ENCODE data around the gene TMEM121B. TPM values are rescaled to one million over a fixed set of nuclear protein-coding genes. Genes with fewer than 3 reads are reported as not detected.

The TMEM121B gene
- total and polyA plus RNA-seq, 4 donors: 0.06 to 0.17 (median 0.10) TPM

GRCh38 chr22:17097062-17097461 lies 24.1 kb downstream of the TMEM121B start:
- no peak overlapping the region for H3K27ac ChIP-seq (ENCODE audit: low read depth in 1 of 2, low read length in 2 of 2)
- peaks cover 0 to 9% (median 2%) of the 10 kb centered on the region in 4 donors for H3K4me1 ChIP-seq (ENCODE audit: control insufficient read depth in 4 of 4, insufficient read depth in 4 of 4, low read length in 3 of 4)
- H3K27me3 ChIP-seq (ENCODE audit: control insufficient read depth in 4 of 4, insufficient read depth in 4 of 4, low read length in 3 of 4): no peaks in the 10 kb centered on the region
- WGBS: 90% methylated on average over 6 of the region's 6 CpGs
- no peak for DNase-seq (ENCODE audit: low spot score)
- H3K9me3 ChIP-seq (ENCODE audit: control insufficient read depth in 4 of 4, low read length in 3 of 4): no peaks in the 10 kb centered on the region
- no peak overlapping the region for H3K4me3 ChIP-seq (ENCODE audit: low read depth in 1 of 3, low read length in 3 of 3)
- TF ChIP-seq, protein P1, sequence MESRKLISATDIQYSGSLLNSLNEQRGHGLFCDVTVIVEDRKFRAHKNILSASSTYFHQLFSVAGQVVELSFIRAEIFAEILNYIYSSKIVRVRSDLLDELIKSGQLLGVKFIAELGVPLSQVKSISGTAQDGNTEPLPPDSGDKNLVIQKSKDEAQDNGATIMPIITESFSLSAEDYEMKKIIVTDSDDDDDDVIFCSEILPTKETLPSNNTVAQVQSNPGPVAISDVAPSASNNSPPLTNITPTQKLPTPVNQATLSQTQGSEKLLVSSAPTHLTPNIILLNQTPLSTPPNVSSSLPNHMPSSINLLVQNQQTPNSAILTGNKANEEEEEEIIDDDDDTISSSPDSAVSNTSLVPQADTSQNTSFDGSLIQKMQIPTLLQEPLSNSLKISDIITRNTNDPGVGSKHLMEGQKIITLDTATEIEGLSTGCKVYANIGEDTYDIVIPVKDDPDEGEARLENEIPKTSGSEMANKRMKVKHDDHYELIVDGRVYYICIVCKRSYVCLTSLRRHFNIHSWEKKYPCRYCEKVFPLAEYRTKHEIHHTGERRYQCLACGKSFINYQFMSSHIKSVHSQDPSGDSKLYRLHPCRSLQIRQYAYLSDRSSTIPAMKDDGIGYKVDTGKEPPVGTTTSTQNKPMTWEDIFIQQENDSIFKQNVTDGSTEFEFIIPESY (IDR thresholded peaks at IDR 0.05): no peak
- TF ChIP-seq SP1 (IDR thresholded peaks at IDR 0.05): no peak
- TF ChIP-seq, protein P2, sequence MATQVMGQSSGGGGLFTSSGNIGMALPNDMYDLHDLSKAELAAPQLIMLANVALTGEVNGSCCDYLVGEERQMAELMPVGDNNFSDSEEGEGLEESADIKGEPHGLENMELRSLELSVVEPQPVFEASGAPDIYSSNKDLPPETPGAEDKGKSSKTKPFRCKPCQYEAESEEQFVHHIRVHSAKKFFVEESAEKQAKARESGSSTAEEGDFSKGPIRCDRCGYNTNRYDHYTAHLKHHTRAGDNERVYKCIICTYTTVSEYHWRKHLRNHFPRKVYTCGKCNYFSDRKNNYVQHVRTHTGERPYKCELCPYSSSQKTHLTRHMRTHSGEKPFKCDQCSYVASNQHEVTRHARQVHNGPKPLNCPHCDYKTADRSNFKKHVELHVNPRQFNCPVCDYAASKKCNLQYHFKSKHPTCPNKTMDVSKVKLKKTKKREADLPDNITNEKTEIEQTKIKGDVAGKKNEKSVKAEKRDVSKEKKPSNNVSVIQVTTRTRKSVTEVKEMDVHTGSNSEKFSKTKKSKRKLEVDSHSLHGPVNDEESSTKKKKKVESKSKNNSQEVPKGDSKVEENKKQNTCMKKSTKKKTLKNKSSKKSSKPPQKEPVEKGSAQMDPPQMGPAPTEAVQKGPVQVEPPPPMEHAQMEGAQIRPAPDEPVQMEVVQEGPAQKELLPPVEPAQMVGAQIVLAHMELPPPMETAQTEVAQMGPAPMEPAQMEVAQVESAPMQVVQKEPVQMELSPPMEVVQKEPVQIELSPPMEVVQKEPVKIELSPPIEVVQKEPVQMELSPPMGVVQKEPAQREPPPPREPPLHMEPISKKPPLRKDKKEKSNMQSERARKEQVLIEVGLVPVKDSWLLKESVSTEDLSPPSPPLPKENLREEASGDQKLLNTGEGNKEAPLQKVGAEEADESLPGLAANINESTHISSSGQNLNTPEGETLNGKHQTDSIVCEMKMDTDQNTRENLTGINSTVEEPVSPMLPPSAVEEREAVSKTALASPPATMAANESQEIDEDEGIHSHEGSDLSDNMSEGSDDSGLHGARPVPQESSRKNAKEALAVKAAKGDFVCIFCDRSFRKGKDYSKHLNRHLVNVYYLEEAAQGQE (IDR thresholded peaks at IDR 0.05): no peak
- no peak overlapping the region for H3K9ac ChIP-seq (ENCODE audit: low read depth in 1 of 2, low read length in 2 of 2)
- H3K36me3 ChIP-seq (ENCODE audit: control insufficient read depth in 4 of 4, insufficient read depth in 3 of 4, low read depth in 1 of 4, low read length in 3 of 4): peaks cover 12 to 40% (median 27%) of the 10 kb centered on the region in 4 donors

DNA sequence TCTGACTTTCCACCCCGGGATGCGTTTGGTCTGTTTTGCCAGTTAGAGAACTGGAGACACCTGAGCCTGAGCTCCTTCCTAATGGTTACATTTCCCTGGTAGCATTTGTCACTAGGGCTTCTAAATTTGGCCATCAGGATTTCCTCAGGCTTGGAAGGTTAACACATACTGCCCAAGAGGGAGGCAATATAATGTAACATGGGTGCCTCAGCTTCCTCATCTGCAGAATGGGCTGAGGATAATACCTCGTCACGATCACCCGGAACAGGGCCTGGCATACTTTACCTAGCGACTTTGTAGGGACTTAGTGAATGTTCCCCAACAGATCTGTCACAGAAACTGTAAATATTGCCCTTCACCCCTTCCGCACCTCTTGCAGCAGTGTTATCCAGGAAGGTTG lies 25.1 kb downstream of the TMEM121B start:
- Histone ChIP-seq H3K9me3 (ENCODE audit: control insufficient read depth in 4 of 4, low read length in 3 of 4) (no peaks in the 10 kb centered on the region), H3K4me3 (ENCODE audit: low read depth in 1 of 3, low read length in 3 of 3) (no peak overlapping the region), H3K27me3 (ENCODE audit: control insufficient read depth in 4 of 4, insufficient read depth in 4 of 4, low read length in 3 of 4) (no peaks in the 10 kb centered on the region), H3K36me3 (ENCODE audit: control insufficient read depth in 4 of 4, insufficient read depth in 3 of 4, low read depth in 1 of 4, low read length in 3 of 4) (peaks cover 12 to 33% (median 22%) of the 10 kb centered on the region in 4 donors), H3K4me1 (ENCODE audit: control insufficient read depth in 4 of 4, insufficient read depth in 4 of 4, low read length in 3 of 4) (peaks cover 0 to 9% (median 2%) of the 10 kb centered on the region in 4 donors), H3K9ac (ENCODE audit: low read depth in 1 of 2, low read length in 2 of 2) (no peak overlapping the region), H3K27ac (ENCODE audit: low read depth in 1 of 2, low read length in 2 of 2) (no peak overlapping the region)
- no peak for DNase-seq (ENCODE audit: low spot score)
- WGBS: 94% methylated on average over 7 of the region's 7 CpGs
- TF ChIP-seq JUND (IDR thresholded peaks at IDR 0.05) (no peak), NR2F2 (IDR thresholded peaks at IDR 0.05) (no peak), EGR1 (IDR thresholded peaks at IDR 0.05; ENCODE audit: low read depth in 2 of 2) (no peak), GABPA (IDR thresholded peaks at IDR 0.05 in 1 of 2, conservative IDR thresholded peaks at IDR 0.05 in 1 of 2) (no peak), FOXA2 (IDR thresholded peaks at IDR 0.05) (no peak), RXRA (IDR thresholded peaks at IDR 0.05) (no peak), YY1 (IDR thresholded peaks at IDR 0.05) (no peak)
- TF ChIP-seq, protein P3, sequence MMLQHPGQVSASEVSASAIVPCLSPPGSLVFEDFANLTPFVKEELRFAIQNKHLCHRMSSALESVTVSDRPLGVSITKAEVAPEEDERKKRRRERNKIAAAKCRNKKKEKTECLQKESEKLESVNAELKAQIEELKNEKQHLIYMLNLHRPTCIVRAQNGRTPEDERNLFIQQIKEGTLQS (IDR thresholded peaks at IDR 0.05): no peak

DNA sequence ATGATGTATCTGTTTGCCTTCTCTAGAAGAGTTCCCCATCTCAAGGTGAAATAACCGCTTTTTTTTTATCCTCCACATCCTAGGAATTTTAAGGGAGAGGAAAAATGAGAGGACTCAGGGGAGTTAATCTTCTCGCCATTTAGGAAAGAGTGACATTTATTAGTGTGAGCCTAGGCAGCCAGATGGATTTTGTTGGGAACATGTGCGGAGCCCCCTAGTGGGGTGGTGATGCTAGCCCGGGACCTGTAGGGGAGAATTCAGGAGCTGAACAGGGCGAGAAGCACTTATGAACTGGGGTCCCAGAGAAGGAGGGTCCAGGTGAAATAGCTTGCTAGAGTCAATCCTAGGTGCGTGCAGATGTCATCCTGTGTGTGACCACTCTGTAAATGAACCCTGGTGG lies 25.6 kb downstream of the TMEM121B start:
- no peaks in the 10 kb centered on the region for H3K9me3 ChIP-seq (ENCODE audit: control insufficient read depth in 4 of 4, low read length in 3 of 4)
- TF ChIP-seq JUND (IDR thresholded peaks at IDR 0.05): no peak
- TF ChIP-seq EGR1 (IDR thresholded peaks at IDR 0.05; ENCODE audit: low read depth in 2 of 2): no peak
- TF ChIP-seq, protein P2 (IDR thresholded peaks at IDR 0.05): no peak
- no peak for TF ChIP-seq RXRA (IDR thresholded peaks at IDR 0.05)
- TF ChIP-seq SP1 (IDR thresholded peaks at IDR 0.05): no peak
- no peak for TF ChIP-seq HNF4G (IDR thresholded peaks at IDR 0.05)
- H3K9ac ChIP-seq (ENCODE audit: low read depth in 1 of 2, low read length in 2 of 2): no peak overlapping the region
- peaks cover 0 to 9% (median 2%) of the 10 kb centered on the region in 4 donors for H3K4me1 ChIP-seq (ENCODE audit: control insufficient read depth in 4 of 4, insufficient read depth in 4 of 4, low read length in 3 of 4)
- H3K27me3 ChIP-seq (ENCODE audit: control insufficient read depth in 4 of 4, insufficient read depth in 4 of 4, low read length in 3 of 4): no peaks in the 10 kb centered on the region
- 96% methylated on average over 6 of the region's 6 CpGs for WGBS
- no peak for DNase-seq (ENCODE audit: low spot score)
- no peak overlapping the region for H3K27ac ChIP-seq (ENCODE audit: low read depth in 1 of 2, low read length in 2 of 2)
- no peak overlapping the region for H3K4me3 ChIP-seq (ENCODE audit: low read depth in 1 of 3, low read length in 3 of 3)
- H3K36me3 ChIP-seq (ENCODE audit: control insufficient read depth in 4 of 4, insufficient read depth in 3 of 4, low read depth in 1 of 4, low read length in 3 of 4): peaks cover 12 to 28% (median 19%) of the 10 kb centered on the region in 4 donors

Measured in liver (tissue), 9 donors.